Astrocyte (in vitro differentiated cells and primary cell): Measurements from ENCODE around the gene CEP41. TPM values are rescaled to one million over a fixed set of nuclear protein-coding genes. Genes with fewer than 3 reads are reported as not detected.

Source experiments
- DNase-seq: peaks from one replicate; pipeline ENCODE4 v3.0.0-alpha.2; 2010; ENCODE audit warnings: low read depth
- FAIRE-seq: peaks from 2 replicates; lab custom pipeline; 2011; peaks lifted over from hg19 to GRCh38; lab: Jason Lieb, UNC
- H2AFZ ChIP-seq: 2 replicates; pipeline ENCODE4 v1.6.0; 2012; ENCODE audit warnings: low read depth, low read length, inconsistent platforms
- H3K27ac ChIP-seq: 2 replicates; pipeline ENCODE4 v1.5.1; 2011; ENCODE audit warnings: low read depth, low read length, inconsistent platforms
- H3K27me3 ChIP-seq: 2 replicates; pipeline ENCODE4 v1.6.0; 2011; ENCODE audit warnings: low read length, inconsistent platforms; ENCODE audit not compliant: insufficient read depth
- H3K36me3 ChIP-seq: 2 replicates; pipeline ENCODE4 v1.5.1; 2011; ENCODE audit warnings: low read length, inconsistent platforms; ENCODE audit not compliant: insufficient read depth
- H3K4me1 ChIP-seq: 2 replicates; pipeline ENCODE4 v1.5.1; 2011; ENCODE audit warnings: low read length, inconsistent platforms; ENCODE audit not compliant: insufficient read depth
- H3K4me2 ChIP-seq: 2 replicates; pipeline ENCODE4 v1.6.0; 2012; ENCODE audit warnings: low read length, inconsistent platforms
- H3K4me3 ChIP-seq: 2 replicates; pipeline ENCODE4 v1.5.1; 2011; ENCODE audit warnings: low read depth, mild to moderate bottlenecking, low read length, inconsistent platforms; ENCODE audit not compliant: insufficient read depth
- H3K79me2 ChIP-seq: 2 replicates; pipeline ENCODE4 v1.6.0; 2012; ENCODE audit warnings: mild to moderate bottlenecking, low read length, inconsistent platforms; ENCODE audit not compliant: insufficient read depth
- H3K9ac ChIP-seq: 2 replicates; pipeline ENCODE4 v1.6.0; 2012; ENCODE audit warnings: mild to moderate bottlenecking, low read length, inconsistent platforms
- H3K9me3 ChIP-seq: 2 replicates; pipeline ENCODE4 v1.5.1; 2012; ENCODE audit warnings: low read depth, mild to moderate bottlenecking, low read length, inconsistent platforms; ENCODE audit not compliant: insufficient read depth
- H4K20me1 ChIP-seq: 2 replicates; pipeline ENCODE4 v1.6.0; 2012; ENCODE audit warnings: low read length, inconsistent platforms; ENCODE audit not compliant: insufficient read depth
- H3K27ac Mint-ChIP-seq: one replicate; pipeline ENCODE4 v1.8.0; 2021; ENCODE audit warnings: mild to moderate bottlenecking, mixed read lengths; ENCODE audit not compliant: unreplicated experiment
- H3K27me3 Mint-ChIP-seq: one replicate; pipeline ENCODE4 v1.8.0; 2021; ENCODE audit warnings: low read depth, mixed read lengths; ENCODE audit not compliant: unreplicated experiment
- H3K36me3 Mint-ChIP-seq: one replicate; pipeline ENCODE4 v1.8.0; 2021; ENCODE audit warnings: low read depth, mixed read lengths; ENCODE audit not compliant: unreplicated experiment
- H3K4me1 Mint-ChIP-seq: one replicate; pipeline ENCODE4 v1.8.0; 2021; ENCODE audit warnings: low read depth, mixed read lengths; ENCODE audit not compliant: unreplicated experiment
- H3K4me3 Mint-ChIP-seq: one replicate; pipeline ENCODE4 v1.8.0; 2021; ENCODE audit warnings: mild to moderate bottlenecking, moderate library complexity, mixed read lengths; ENCODE audit not compliant: unreplicated experiment
- H3K9me3 Mint-ChIP-seq: one replicate; pipeline ENCODE4 v1.8.0; 2021; ENCODE audit warnings: mild to moderate bottlenecking, mixed read lengths; ENCODE audit not compliant: unreplicated experiment
- CTCF ChIP-seq: IDR thresholded peaks from 2 replicates; pipeline ENCODE4 v1.5.1; 2011; ENCODE audit warnings: low read depth, mild to moderate bottlenecking, inconsistent platforms, low read length, moderate library complexity; ENCODE audit not compliant: insufficient read depth
- EZH2 ChIP-seq: IDR thresholded peaks from 2 replicates; pipeline ENCODE4 v1.6.1; 2012; ENCODE audit warnings: mild to moderate bottlenecking, low read length, inconsistent platforms; ENCODE audit not compliant: insufficient read depth
- total RNA-seq: library from RNA; stranded (reverse); gene quantifications from 2 replicates; pipeline ENCODE4 v1.2.1, GENCODE V29; 2021

Gene CEP41
- total RNA-seq, 1 donor from 2014 or later = 16.4 TPM

- H3K9me3 Mint-ChIP-seq = peaks cover 5% of the 10 kb centered on the region
- H3K27ac Mint-ChIP-seq = no peak overlapping the region
- H4K20me1 ChIP-seq = no peaks in the 10 kb centered on the region
- H2AFZ ChIP-seq = no peak overlapping the region
- peaks cover 5% of the 10 kb centered on the region for H3K27me3 Mint-ChIP-seq
- H3K9me3 ChIP-seq = no peaks in the 10 kb centered on the region
- no peaks in the 10 kb centered on the region for H3K36me3 Mint-ChIP-seq
- no peak overlapping the region for H3K27ac ChIP-seq
- no peak overlapping the region for H3K4me3 Mint-ChIP-seq
- H3K27me3 ChIP-seq = no peaks in the 10 kb centered on the region
- TF ChIP-seq EZH2 = no peak
- no peak for TF ChIP-seq CTCF
- no peak overlapping the region for H3K4me3 ChIP-seq
- no peaks in the 10 kb centered on the region for H3K79me2 ChIP-seq
- H3K4me1 ChIP-seq = peaks cover 15% of the 10 kb centered on the region
- H3K4me1 Mint-ChIP-seq = peaks cover 10% of the 10 kb centered on the region
- no peak overlapping the region for H3K4me2 ChIP-seq
- FAIRE-seq = no peak
- no peak for DNase-seq
- no peaks in the 10 kb centered on the region for H3K36me3 ChIP-seq
- H3K9ac ChIP-seq = no peak overlapping the region
Measured at GRCh38 chr7:130383187-130383980, 57.4 kb downstream of the CEP41 start.

- DNase-seq = no peak
Measured at GRCh38 chr7:130381468-130382312, 59.1 kb downstream of the CEP41 start.

More at GRCh38 chr7:130381468-130382312, 59.1 kb downstream of the CEP41 start:
- Mint-ChIP-seq H3K27ac (no peak overlapping the region), H3K9me3 (peaks cover 9% of the 10 kb centered on the region), H3K4me3 (no peak overlapping the region), H3K27me3 (peaks cover 5% of the 10 kb centered on the region), H3K4me1 (no peaks in the 10 kb centered on the region), H3K36me3 (no peaks in the 10 kb centered on the region)
- Histone ChIP-seq H3K4me3 (no peak overlapping the region), H3K27me3 (no peaks in the 10 kb centered on the region), H3K9me3 (peaks cover 3% of the 10 kb centered on the region), H3K4me1 (peaks cover 3% of the 10 kb centered on the region), H3K27ac (no peak overlapping the region), H3K36me3 (no peaks in the 10 kb centered on the region), H2AFZ (no peak overlapping the region), H3K79me2 (no peaks in the 10 kb centered on the region), H4K20me1 (no peaks in the 10 kb centered on the region), H3K9ac (no peak overlapping the region), H3K4me2 (no peak overlapping the region)
- no peak for FAIRE-seq
- TF ChIP-seq CTCF = no peak
- TF ChIP-seq EZH2 = no peak
